GM13976 (cell line): ENCODE data around the gene TIMM29.

Experiments used
- DNase-seq: peaks from one replicate; pipeline ENCODE4 v3.0.0; 2012; ENCODE audit warnings: low spot score
- CTCF ChIP-seq: IDR thresholded peaks from 2 replicates; pipeline ENCODE4 v1.5.1; 2012; ENCODE audit warnings: borderline replicate concordance, mild to moderate bottlenecking; ENCODE audit not compliant: insufficient read depth; ENCODE audit errors: extremely low read depth, missing control alignments, control extremely low read depth
- in situ Hi-C: fragments of 300-500 bp; cut with MboI; formaldehyde crosslinking; loops from one replicate; pipeline ENCODE4 v1.12.0; 2022; ENCODE audit warnings: low sequenced_read_pairs, mixed read lengths, inconsistent platforms; ENCODE audit not compliant: unreplicated experiment

TIMM29 gene

GRCh38 chr19:10895363-10895762 lies 33.2 kb upstream of the TIMM29 start:
- no peak for TF ChIP-seq CTCF
- in situ Hi-C loops = no loop called here
- DNase-seq = no peak

DNA sequence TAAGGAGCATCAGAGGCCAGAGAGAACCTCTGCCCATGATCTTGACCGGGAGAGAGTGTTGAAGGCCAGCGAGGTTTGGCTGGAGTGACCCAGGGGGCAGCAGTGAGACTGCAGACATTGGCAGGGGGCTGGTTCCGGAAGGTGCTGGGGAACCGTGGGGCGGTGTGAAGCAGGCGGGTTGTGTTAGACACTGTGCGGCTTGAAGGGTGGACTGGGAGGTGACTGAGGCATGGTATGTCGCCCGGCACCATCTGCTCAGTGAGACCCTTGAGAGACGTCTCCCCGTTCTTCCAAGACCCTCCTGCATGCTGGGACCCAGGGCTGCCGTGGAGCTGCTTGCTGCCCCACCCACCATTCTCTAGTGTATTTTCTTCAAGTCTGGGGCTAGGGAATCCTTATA lies 32.7 kb upstream of the TIMM29 start:
- no peak for DNase-seq

GRCh38 chr19:10896851-10897526 lies 31.6 kb upstream of the TIMM29 start:
- no peak for TF ChIP-seq CTCF
- no peak for DNase-seq
- in situ Hi-C loops = no loop called here

More for the DNA sequence above, 32.7 kb upstream of the TIMM29 start:
- TF ChIP-seq CTCF = no peak
- in situ Hi-C loops = no loop called here

GRCh38 chr19:10898633-10899032 lies 30.0 kb upstream of the TIMM29 start:
- no peak for DNase-seq
- no peak for TF ChIP-seq CTCF
- in situ Hi-C loops = no loop called here

DNA sequence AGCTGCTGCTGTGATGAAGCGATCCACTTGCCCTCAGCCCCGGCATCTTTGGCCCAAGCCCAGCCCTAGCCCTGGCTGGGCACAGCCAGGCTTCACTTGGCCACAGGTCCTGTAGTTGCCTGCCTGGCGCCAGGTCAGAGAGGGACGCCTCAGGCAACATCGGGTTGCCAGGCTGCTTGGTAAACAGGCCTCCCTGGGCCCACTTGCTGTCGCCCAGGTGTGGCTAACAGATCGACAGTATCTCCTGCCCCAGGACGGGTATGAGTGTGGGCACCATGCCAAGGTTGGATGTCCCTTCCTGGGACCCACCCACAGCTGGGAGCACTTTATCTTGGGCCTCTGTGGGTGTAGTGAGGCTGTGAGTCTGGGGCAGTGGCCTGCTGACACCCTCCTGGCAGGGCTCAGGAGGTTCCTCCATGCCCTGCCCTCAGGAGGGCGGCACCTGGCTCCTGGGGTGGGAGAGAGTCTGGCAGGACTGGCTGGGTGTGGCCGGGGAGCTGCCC lies 29.4 kb upstream of the TIMM29 start:
- in situ Hi-C loops = no loop called here
- no peak for TF ChIP-seq CTCF
- no peak for DNase-seq

DNA sequence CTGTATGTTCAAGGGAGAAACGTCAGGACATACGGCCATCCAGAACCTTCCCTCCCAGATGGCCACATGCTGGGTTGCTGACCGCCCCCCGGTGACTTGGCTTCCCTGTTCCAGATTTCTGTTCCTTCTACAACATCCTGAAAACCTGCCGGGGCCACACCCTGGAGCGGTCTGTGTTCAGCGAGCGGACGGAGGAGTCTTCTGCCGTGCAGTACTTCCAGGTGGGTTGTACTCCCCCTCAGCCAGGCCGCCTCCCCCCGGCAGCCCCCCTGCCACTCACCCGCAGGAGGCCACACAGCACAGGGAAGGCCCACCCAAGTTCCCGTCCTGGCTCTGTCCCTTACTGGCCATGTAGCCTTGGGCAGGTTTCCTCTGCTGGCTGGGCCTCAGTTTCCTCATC lies 20.7 kb upstream of the TIMM29 start:
- DNase-seq = no peak
- no peak for TF ChIP-seq CTCF
- in situ Hi-C loops = no loop called here
